ENCODE measurements around the gene FAM89A.

DNA sequence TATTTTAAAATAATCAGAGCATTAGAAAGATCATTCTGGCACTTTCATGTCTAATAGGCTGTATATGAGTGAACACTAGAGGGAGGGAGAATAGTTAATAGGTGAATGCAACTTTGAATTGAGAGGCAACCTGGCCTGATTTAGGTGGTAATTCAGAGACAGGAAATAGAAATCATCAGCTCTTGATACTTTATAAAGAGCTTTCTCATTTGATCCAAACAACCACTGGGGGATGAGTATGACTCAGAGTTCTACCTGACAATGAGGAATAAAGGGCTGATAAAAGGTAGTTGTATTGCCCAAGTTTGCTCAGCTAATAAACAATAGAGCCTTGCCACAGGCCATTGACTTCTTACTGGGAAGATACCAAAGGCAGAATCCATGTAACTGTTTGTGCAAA lies 5.2 kb upstream of the FAM89A start:
- TF ChIP-seq POLR2AphosphoS5 (IDR thresholded peaks at IDR 0.05; ENCODE audit: low read depth, low read length) = no peak
- TF ChIP-seq TAF1 (IDR thresholded peaks at IDR 0.05; ENCODE audit: borderline replicate concordance, low read depth, low read length) = no peak

All from GM12892 (cell line).